GM19240 (cell line): ENCODE data around the gene CLK3.
"Not testable (repeated sequence)": the region's sequence is repeated elsewhere in the genome, so short reads cannot be mapped to it uniquely, and the experiment has no call there.

Source experiments
- DNase-seq: peaks from one replicate; pipeline ENCODE4 v3.0.0; 2011; ENCODE audit warnings: low spot score; ENCODE audit not compliant: insufficient read length

CLK3 gene

DNA sequence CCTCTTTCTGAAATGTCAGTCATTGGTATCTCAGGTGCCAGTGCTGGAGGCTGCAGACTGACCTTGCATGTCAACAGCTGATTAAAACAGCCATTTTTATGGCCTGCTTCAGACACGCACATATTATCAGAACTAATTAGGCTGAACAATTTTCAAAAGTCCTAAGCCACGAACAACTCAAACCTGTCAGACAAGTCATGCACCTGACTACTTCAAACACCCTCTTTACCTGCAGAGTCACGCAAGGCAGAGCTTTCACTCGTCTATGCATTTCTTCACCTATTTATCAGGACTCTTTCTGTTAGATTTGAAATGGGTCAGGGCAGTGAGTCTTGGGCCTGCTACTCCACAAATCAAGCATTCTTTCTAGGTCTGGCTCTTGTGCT is 26.7 kb downstream of the CLK3 start:
- no peak for DNase-seq

DNA sequence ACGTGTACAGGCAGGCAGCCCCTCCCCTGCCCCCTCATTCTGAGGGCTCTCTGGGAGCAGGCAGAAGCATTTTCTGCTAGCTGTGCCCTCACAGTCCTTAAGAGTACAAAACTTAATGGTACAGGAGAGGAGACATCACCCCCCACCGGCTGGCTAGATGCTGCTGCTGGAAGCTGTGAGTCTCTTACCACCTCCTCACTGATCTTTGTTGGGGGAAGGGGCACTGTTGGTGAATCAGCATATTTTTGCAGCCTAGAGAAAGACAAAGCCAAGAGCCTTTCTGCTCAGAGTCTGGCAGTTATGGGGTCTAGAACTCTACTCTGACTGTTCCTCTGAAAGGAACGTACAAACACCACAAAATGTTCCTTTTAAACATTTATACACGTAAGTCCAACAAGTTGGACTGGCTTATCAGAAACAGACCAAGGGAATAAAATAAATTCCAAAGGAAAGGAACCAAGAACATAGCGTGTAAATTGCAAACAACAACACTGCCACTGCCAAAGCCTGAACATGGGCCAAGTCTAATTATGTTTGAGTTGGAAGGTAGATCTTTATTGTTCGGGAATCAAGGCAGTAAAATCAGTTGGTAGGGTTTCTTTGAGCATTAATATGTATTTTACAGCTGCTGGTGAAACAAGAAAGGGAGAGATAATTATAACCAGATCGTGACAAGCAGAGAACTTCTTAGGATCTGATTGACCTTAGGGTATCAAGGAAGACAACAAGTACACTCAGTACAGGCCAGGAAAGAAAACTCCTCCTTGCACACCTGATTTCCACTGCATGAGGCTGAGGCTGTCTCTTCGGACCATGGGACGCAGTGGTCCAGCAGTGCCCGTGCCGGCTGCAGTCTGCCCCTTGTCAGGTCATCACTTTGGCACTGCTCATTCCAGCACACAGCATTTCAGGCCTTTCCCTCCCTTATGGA is 27.4 kb downstream of the CLK3 start:
- DNase-seq = no peak

DNA sequence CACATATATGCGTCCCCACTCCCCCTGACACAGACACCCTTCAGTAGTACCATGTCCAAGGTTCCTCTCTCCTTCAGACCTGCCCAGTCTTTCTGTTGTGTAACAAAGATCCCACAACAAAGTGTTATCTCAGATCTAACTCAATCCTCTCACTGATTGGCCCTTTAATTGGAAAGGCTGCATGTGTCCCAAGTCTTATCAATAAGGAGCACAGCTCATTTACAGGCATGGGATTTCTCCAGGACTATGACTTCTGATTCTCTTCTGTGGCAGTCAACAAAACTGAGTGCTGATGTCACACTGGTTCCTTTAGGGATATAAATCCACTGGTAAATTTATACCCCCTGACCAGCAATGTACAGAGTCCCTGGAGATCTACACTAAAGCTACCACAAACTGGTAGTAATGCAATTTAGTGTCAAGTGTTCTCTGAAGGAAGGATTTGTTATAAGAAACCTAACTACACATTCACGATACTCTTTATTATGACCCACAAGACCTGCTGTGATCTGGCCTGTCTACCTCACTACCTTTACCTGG is 28.1 kb downstream of the CLK3 start:
- DNase-seq = no peak

DNA sequence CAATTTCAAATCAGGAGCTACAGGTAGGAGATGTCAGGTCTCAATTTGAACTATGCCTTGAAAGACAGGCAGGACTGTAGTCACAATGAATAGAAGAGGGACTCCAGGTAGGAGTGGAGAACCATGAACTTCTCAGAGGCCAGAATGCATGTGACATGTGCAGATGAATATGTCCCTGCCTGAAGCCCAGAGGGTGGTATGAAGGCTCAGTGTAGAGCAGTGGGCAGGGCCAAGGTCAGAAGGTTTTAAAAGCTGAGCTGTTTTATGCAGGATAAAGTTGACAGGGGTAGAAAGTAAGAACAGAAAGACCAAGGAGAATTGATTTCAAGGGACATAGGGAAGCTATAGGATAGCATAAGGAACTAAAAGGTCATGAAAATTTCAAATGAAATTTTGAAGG is 30.8 kb downstream of the CLK3 start:
- no peak for DNase-seq

DNA sequence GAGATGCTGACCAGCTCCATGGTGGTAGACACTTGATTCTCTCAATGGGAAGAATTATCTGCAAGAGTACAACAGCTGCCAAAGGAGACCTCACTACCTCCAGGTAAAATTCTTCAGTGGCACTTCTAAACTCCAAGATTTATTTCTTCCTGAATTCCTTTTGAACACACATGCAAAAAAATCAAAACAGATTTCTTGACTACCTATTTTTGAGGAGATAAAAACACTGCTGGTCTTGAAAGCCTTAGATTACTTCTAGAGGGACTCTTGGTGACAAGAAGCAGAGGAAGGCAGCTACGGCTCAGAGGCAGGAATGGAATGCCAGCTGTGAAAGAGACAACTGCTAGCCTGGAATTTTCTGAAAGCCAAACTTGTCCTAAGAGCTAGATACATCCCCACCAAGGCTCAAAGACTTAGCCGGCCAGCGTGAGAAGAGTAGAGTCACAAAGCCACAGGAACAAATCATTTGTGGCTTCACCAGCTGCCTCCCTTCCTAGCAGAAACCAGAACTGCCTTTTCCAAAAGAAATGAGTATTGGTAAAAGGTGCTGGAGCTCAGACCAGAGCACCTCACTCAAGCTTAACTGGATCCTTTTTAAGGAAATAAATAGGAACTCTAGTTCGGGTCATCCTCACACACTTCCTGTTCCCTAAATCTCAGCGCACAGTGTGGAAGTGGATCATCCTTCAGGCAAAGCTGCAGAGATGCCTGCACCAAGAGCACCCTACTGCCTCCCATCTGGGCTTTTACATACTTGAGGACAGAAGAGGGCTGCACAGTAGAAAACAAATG is 32.6 kb downstream of the CLK3 start:
- DNase-seq = no peak

DNA sequence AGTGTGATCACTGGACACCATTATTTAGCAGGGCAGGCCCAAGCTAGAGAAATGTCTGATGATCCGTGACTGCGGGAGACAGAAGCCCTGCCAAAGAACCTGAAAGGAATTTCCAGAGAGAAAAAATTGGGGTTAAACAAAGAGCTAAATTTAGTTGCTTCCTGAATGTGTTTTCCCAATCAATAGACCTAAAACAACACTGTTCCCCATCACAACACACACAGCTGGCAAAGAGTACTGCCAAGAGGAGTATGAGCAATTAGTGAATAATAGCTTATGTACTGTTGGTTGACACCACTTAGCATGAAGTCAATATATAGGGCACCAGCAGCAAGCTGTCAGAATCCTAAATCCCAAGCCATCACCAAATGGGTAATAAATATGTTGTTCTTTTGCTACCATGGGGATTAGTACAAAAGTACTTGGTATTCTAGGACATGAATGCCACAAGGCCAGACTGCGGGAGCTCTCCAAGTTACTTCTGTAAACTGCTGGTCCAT is 35.7 kb downstream of the CLK3 start:
- no peak for DNase-seq

DNA sequence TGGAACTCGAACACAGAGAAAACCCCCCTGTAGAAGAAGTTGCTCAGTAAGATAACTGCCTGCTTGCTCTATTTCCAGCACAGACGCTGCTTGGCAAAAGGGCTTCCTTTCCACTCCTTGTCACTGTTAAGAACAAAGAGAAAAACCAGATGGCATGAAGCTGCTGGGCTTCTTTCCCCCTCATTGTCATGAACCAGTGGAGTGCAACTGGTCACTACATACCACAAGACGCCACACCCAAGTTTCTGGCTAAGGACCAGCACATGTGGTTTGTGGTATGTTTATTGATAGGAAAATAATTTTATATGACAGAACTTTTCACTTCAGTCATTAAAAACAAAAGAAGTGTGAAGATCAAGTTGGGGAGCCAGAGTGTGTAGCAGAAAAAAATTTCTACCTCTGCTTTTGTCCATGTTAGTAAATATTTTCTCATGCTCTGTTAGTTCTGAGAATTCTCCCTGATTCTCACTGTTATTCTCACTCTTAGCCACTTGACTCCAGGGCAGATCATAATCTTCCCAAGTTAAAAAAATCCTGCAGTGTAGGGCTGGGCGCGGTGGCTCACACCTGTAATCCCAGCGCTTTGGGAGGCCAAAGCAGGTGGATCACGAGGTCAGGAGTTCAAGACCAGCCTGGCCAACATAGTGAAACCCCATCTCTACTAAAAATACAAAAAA is 37.9 kb downstream of the CLK3 start:
- no peak for DNase-seq

DNA sequence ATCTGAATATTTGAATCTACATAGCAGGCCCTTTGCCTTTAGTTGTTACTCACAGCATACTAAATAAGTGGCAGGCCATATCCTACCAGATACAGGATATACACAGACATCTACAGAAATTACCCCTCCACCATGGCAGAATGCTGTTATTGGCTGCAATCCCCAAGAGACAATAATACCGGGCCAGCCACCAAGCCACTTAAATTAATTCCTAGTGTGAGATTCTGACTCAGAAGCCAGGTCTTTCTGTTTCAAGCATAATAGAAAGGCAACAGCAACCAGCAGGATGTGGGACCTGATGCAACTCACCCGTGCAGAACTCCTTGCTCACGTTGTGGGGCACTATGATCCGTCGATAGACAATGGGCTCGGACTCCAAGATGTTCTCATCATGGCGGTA is 39.8 kb downstream of the CLK3 start:
- no peak for DNase-seq

DNA sequence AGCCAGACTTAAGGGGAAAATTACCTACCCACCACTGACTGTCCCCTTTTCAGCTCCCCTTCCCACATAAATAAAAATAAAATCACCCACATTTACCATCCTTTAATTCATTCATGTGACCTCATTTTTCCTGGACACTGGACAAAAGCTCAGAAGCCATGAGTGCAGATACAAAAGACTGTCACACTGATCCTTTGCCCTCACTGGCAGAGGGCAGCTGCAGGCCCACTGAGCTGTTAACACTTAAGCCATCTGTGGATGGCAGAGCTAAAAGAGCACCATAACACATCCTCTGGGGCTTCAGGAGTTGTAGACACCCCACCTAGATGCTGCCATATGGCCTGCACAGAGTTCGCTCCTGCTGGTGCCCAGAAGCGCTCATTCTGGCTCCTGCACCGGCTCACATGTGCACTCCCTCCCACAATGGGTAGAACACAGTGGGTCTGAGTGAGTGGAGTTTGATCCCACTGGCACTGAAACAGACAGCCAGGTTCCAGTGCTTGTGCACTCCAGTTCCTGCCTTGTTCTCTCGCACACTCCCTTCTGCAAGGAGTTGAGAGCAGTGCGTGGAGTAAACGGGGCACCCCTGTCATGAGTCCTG is 41.4 kb downstream of the CLK3 start:
- DNase-seq = no peak

DNA sequence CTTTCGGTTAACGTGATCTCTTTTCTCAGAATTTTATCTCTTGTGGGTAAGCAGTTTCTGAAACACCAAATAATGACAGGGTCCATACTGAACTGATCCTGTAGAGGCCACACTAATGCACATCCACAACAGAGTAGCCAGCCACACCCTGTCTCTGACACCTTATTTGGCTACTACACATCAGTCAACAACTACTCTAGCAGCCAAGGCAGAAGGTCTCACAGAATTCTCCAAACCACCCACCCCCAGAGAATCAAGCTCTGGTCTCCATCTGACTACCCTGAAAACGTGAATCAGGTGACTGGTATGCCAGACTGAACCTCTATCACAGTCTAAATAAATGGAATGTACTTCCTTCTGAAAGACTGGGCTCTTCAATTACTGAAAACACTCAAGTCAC is 42.2 kb downstream of the CLK3 start:
- no peak for DNase-seq

DNA sequence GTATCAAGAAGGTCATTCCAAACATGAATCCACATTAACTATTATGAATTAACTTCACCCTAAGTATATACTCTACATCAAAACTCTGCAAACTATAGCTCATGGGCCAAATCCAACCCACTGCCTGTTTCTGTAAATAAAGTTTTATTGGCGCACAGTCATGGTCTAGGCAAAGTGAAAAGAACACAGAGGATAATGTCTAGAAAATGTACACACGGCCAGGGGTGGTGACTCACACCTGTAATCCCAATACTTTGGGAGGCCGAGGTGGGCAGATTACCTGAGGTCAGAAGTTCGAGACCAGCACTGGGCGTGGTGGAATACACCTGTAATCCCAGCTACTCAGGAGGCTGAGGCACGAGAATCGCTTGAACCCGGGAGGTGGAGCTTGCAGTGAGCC is 45.6 kb downstream of the CLK3 start:
- DNase-seq = not testable (repeated sequence)

DNA sequence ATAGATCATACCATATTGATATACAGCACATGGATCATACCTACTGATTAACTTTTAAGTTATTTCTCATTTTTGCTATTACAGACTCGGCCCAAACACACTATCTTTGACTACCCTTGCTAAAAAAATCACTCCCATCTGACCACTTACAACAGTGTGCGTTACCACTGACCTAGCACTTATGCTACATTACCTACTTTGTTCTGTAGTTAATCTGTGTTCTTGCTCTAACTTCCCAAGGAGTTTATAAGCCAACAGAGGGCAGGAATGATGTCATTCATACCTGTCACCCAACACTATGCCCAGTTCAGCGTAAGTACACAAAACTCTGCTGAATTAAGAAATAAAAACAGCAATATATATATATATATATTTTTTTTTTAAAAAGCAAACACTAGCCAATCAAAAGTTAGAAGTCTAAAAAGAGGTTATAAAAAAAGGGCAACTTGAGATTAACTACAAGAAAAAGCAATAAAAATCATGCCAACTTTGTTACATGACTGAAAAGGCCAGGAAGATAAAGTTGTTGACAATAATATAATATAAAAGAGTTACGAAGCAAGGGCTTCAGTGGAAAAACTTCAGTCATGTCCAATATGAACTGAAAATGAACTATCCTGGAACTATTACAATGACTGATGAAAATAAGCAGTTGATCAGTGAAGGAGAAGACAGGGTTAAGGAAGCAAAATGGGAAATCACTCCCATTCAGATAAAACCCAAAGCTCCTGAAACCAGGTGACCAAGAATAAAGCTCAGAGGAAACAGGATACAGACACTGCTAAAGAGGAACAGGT is 46.6 kb downstream of the CLK3 start:
- DNase-seq = no peak

DNA sequence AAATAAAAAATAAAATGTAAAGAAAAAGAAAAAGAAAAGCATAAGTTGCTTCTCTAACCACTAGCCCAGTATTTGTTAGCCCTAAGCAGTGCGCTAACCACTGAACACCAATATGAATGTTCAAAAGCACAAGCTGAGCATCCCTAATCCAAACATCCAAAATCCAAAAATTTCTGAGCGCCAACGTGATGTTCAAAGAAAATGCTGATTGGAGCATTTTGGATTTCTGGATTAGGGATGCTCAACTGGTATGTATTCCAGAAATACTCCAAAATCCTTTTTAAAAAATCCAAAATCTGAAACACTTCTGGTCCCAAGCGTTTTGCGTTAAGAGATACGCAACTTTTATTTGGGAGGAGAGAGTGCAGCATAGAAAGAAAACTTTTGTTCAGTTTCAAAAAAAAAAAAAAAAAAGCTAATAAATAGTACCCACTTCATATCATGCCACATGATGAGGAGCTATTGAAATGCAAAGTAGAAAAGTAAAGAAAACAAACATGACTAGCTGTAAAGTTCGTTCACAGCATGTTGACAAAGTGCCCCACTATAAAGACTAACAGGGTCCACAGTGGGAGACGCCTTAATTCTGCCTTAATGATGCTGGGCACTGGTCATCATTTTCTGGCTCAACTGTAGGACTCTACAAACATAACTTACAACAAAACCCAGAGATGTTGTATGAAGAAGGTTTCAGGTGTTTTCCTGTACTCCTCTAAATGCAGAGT is 47.8 kb downstream of the CLK3 start:
- no peak for DNase-seq

DNA sequence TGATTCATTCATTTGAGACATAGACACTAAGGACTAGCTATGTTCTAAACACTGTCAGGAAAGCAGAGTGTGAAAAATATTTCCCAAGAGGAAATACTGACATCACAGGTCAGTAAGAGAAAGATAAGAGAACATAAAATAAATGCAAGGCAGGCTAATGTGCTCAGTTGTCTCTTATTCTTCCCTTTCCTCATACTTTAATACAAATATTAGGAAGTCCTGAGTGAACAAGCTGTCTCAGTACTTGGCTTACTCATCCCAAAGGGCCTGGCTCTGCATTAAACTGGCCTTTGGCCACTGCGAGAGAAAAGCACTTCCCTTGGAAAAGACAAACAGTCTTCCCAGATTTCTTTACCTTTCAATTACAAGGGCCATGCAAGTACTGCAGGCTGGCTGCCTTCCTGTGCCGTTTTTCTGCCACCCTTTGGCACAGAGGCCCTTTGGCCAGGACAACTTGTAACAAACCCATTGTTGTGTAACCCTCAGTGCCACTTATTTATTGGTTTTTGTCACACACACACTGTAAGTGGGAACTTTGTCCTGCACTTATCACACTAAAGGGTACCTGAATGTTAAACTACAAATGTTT is 48.5 kb downstream of the CLK3 start:
- DNase-seq = no peak

DNA sequence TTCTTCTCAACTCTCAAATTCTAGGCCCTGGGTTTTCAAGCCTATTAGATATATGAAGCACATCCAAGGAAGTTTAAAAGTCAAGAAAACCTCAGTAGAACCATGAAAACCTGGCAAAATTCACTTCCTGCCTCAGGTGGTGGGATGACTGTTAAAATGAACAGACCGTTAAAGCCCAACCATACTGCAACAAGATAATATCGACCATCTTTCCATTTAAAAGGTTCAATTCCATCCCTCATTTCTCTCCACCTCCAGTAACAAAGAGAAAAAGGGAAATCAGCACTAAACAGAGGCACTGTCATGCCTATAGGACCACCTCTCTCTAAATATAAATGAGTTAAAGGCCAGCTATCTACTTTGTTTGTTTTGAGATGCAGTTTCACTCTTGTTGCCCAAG is 49.0 kb downstream of the CLK3 start:
- DNase-seq = no peak

DNA sequence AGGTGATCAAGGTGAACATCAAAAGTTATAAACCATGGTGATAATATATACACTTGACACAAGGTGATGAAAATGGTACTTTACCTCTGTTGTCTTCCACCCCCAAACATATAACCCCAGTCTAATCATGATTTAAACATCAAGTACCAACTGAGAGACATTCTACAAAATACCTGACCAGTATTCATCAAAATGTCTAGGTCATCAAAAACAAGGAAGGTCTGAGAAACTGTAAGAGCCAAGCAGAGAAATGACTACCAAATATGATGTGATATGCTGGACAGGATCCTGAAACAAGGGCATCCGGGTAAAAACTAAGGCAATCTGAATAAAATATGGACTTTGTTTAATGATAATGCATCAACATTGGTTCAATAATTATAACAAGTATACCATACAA is 52.3 kb downstream of the CLK3 start:
- no peak for DNase-seq

DNA sequence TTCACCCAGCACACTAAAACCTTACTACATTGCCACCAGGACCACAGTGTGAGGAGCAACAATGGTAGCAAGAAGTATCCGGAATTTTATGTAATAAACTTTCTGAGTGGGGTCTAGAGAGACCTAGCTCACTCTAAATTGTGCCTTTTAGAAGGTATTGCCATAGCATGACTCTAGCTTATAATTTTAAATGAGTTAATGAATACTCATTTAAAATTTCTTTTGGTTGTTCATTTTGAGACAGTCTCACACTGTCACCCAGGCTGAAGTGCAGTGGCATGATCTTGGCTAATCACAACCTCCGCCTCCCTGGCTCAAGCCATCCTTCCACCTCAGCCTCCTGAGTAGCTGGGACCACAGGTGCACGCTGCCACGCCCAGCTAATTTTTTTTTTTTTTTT is 54.0 kb downstream of the CLK3 start:
- DNase-seq = no peak

DNA sequence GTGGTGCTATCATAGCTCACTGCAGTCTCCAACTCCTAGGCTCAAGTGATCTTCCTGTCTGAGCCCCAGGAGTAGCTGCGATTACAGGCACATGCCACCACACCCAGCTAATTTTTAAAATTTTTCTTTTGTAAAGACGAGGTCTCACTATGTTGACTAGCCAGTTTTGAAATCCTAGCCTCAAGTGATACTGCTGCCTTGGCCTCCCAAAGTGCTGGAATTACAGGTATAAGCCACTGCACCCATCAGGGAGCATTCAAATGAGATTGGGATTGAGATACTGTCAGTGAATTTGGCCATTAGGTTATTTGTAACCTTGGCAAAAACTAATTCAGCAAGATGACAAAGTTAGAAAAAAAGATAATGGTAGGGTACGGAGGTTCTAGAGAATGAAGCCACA is 58.5 kb downstream of the CLK3 start:
- DNase-seq = no peak

DNA sequence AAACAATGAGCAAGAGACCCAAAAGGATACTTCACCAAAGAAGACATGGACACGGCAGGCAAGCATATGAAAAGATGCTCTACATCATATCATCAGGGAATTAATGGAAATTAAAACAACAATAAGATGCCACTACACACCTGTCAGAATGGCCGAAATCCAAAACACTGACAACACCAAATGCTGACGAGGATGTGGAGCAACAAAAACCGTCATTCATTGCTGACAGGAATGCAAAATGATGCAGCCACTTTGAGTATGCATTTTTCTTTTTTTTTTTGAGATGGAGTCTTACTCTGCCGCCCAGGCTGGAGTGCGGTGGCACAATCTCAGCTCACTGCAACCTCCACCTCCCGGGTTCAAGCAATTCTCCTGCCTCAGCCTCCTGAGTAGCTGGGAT is 61.2 kb downstream of the CLK3 start:
- DNase-seq = no peak
